CD4-positive, alpha-beta T cell treated with Interferon alpha-2 for 1 hour (primary cell): Measurements from ENCODE around the gene WASF1.
"Not testable (repeated sequence)": the region's sequence is repeated elsewhere in the genome, so short reads cannot be mapped to it uniquely, and the experiment has no call there.

Source experiments
- DNase-seq, 2 donors: peaks; one replicate each; pipeline ENCODE4 v3.0.0-alpha.2; 2020 to 2022

Gene WASF1

GRCh38 chr6:110173506-110174132, 5.9 kb downstream of the WASF1 start:
- DNase-seq, result no peak

GRCh38 chr6:110170081-110170480, 9.4 kb downstream of the WASF1 start:
- DNase-seq, result no peak

DNA sequence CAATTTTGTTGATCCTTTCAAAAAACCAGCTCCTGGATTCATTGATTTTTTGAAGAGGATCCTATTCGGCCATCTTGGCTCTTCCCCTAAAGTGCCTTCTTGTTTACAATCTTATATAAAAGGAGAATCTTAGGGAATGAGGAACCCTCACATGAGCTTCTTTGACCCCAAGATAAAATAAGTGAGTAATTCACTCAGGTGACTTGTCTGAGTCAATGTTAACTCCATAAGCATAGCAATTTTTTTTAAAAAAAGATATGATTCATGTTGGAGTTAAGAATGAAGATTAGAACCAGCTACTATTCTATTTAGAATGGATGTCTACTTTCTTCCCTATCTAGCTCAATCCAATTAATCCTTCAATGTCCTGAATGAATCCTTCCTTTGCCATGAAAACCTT, 21.0 kb downstream of the WASF1 start:
- no peak for DNase-seq

- DNase-seq, result no peak
These were observed 31.6 kb downstream of the WASF1 start for GRCh38 chr6:110147870-110148269.

DNA sequence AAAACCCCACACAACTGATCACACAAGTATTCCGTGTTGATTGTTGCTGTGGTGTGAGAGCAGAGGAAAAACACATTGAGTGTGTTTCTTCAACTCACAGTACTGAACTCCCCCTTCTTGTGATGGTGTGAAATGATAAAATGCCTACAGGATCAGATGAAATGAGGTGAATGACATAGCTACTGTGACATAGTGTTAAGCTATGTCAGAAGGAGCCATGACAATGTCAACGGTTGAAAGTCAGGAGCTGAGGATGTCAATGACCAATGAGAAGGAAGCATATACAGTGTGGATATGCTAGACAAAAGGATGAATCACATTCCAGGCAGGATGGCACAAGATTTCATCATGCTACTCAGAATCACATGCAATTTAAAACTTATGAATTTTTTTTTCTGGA, 38.8 kb downstream of the WASF1 start:
- no peak for DNase-seq

- no peak for DNase-seq
These were observed 40.4 kb downstream of the WASF1 start for GRCh38 chr6:110139052-110139451.

- no peak for DNase-seq
These were observed 41.3 kb downstream of the WASF1 start for GRCh38 chr6:110137924-110138887.

DNA sequence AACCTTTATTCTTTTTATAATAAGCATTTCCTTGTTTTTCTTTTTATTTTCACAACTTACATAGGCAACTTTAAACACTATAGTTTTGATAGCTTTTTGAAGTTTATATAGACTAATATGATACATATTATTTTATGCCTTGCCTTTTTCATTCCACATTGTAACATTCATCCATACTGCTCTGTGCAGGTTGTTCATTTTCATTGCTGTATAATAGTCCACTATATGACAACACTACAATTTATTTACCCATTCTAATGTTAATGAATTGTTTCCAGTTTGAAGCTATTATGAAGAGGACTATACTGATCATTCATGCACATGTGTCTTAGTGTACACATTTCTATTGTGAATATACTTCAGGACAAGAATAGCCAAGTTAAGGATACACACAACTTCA, 49.1 kb downstream of the WASF1 start:
- no peak for DNase-seq

DNA sequence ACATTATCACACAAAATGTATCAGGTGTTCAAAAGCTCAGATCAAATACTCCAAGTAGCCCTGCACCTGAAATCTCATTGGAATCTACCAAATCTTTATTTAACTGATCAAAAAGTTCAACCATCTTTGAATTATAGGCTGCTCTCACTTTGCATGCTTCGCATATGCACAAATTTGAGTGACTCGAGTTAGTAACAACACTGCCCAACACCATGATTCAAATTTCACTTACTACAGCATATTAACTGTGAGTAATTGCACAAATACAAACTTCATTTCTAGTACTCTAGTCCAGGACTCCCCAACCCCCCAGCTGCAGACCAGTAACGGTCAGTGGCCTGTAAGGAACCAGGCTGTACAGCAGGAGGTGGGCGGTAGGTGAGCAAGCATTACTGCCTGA, 51.1 kb downstream of the WASF1 start:
- DNase-seq, result no peak

- DNase-seq, result no peak
These were observed 54.1 kb downstream of the WASF1 start for GRCh38 chr6:110125361-110125760.

- DNase-seq, result not testable (repeated sequence)
These were observed 57.8 kb downstream of the WASF1 start for GRCh38 chr6:110121655-110122054.

DNA sequence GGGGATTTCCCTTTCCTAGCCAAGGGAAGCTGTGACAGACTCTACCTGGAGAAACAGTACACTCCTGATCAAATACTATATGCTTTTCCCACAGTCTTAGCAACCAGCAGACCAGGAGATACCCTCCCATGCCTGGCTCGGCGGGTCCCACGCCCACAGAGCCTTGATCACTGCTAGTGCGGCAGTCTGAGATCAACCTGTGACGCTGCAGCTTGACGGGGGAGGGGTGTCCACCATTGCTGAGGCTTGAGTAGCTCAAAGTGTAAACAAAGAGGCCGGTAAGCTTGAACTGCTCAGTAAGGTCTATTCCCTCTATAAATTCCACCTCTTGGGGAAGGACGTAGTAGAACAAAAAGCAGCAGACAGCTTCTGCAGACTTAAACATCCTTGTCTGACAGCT, 63.2 kb downstream of the WASF1 start:
- no peak for DNase-seq

GRCh38 chr6:110114004-110114403, 65.5 kb downstream of the WASF1 start:
- no peak for DNase-seq

- no peak for DNase-seq
These were observed 74.2 kb downstream of the WASF1 start for GRCh38 chr6:110105296-110105695.

- DNase-seq, result no peak
These were observed 76.2 kb downstream of the WASF1 start for GRCh38 chr6:110103260-110103659.

GRCh38 chr6:110102411-110102810, 77.1 kb downstream of the WASF1 start:
- no peak for DNase-seq

DNA sequence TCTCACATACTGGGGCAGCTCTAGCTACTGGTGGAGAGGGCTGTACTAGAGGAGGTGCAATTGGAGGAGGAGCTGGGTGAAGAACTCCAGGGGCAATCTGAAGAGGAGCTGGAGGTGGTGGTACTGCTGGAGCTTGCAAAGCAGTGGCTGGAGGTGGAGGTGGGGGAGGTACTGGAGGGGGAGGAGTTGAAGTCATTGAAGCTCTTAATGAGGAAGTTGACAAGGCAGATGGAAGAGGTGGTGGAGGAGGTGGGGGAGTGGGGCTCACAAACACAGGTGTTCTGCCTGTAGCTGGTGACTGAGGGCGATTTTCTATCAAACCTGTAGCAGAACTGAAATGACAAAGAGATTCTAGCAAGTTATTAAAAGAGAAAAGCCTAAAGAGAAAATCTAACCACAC, 77.6 kb downstream of the WASF1 start:
- peak in 1 of 2 donors; percentile 40 for DNase-seq

GRCh38 chr6:110098511-110099116, 80.9 kb downstream of the WASF1 start:
- no peak for DNase-seq

GRCh38 chr6:110097443-110097842, 82.0 kb downstream of the WASF1 start:
- no peak for DNase-seq

GRCh38 chr6:110095935-110096334, 83.5 kb downstream of the WASF1 start:
- no peak for DNase-seq

- DNase-seq, result no peak
These were observed 84.4 kb downstream of the WASF1 start for GRCh38 chr6:110095101-110095500.

GRCh38 chr6:110093981-110094380, 85.5 kb downstream of the WASF1 start:
- DNase-seq, result no peak

DNA sequence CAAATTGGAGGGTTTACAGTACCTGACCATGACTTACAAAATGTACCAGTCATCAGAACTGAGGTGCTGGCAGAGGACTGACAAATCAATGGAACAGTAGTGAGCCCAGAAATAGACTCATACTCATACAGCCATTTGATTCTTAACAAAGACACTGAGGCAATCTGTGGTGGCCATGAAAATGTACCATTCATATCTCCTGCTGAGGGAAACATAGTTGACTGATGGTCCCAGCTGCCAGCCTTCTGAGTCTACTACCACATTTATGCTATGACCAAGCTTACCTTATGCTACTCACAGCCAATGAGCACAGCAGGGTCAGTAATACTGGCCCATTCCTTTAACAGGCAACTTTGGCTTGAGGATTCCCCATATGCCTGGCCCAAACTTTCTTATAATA, 88.6 kb downstream of the WASF1 start:
- no peak for DNase-seq

DNA sequence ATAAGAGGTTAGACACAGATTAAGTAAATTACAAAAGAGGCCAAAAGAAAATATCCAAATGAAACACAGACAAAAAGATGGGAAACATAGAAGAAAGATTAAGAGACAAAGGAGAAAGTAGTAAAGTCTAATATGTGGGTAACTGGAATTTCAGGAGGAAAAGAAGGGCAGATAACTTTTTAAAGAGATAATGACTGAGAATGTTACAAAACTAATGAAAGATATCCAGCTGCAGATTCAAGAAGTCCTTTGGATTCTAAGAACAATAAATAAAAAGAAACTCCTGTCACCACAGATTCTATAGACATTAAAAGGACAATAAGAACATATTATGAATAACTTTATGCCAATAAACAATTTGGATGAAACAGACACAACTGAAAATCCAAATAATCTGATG, 90.1 kb downstream of the WASF1 start:
- no peak for DNase-seq
